Naive B cell (primary cell): Measurements from ENCODE around the gene SCYGR5. TPM values are rescaled to one million over a fixed set of nuclear protein-coding genes. Genes with fewer than 3 reads are reported as not detected.
A peak's percentile ranks its signal among the peaks of the same experiment; 100 is the strongest.
"Not testable (repeated sequence)": the region's sequence is repeated elsewhere in the genome, so short reads cannot be mapped to it uniquely, and the experiment has no call there.

ENCODE experiments used
- ATAC-seq, 2 donors: fragments of 150-1000 bp; cut with Tn5 transposase; 2 replicates each; pipeline ENCODE4 v1.10.0; 2021; ENCODE audit warnings: low read depth in 2 of 2, mild to moderate bottlenecking in 2 of 2, moderate library complexity in 2 of 2
- DNase-seq: peaks from one replicate; pipeline ENCODE4 v3.0.0; 2022
- H3K27ac Mint-ChIP-seq, 6 donors: one replicate each; pipeline ENCODE4 v1.8.0; 2020 to 2022; ENCODE audit warnings: mild to moderate bottlenecking in 6 of 6, mixed read lengths in 6 of 6, moderate library complexity in 5 of 6, inconsistent platforms in 2 of 6
- H3K27me3 Mint-ChIP-seq, 3 donors: one replicate each; pipeline ENCODE4 v1.8.0; 2021 to 2022; ENCODE audit warnings: mixed read lengths in 3 of 3, mild to moderate bottlenecking in 1 of 3
- H3K36me3 Mint-ChIP-seq, 2 donors: one replicate each; pipeline ENCODE4 v1.8.0; 2020 to 2022; ENCODE audit warnings: mixed read lengths in 2 of 2, inconsistent platforms in 1 of 2, mild to moderate bottlenecking in 1 of 2
- H3K4me1 Mint-ChIP-seq, 3 donors: one replicate each; pipeline ENCODE4 v1.8.0; 2020 to 2022; ENCODE audit warnings: mixed read lengths in 3 of 3, inconsistent platforms in 1 of 3, mild to moderate bottlenecking in 1 of 3, moderate library complexity in 1 of 3
- H3K4me3 Mint-ChIP-seq, 8 donors: one replicate each; pipeline ENCODE4 v1.8.0; 2020 to 2022; ENCODE audit warnings: mild to moderate bottlenecking in 8 of 8, mixed read lengths in 8 of 8, moderate library complexity in 8 of 8, inconsistent platforms in 2 of 8
- H3K9me3 Mint-ChIP-seq, 7 donors: one replicate each; pipeline ENCODE4 v1.8.0; 2020 to 2022; ENCODE audit warnings: mixed read lengths in 7 of 7, mild to moderate bottlenecking in 5 of 7, inconsistent platforms in 2 of 7, moderate library complexity in 1 of 7
- polyA plus RNA-seq, 6 donors: library from polyadenylated mRNA; unstranded; fragments of 300-500 nt; fragmentation: Illumina TruSeq; gene quantifications; one replicate each; pipeline ENCODE4 v1.2.3, GENCODE V29; 2021; ENCODE audit warnings: low read depth in 6 of 6

SCYGR5 gene
- polyA plus RNA-seq, 6 donors from 2014 or later, result not detected

DNA sequence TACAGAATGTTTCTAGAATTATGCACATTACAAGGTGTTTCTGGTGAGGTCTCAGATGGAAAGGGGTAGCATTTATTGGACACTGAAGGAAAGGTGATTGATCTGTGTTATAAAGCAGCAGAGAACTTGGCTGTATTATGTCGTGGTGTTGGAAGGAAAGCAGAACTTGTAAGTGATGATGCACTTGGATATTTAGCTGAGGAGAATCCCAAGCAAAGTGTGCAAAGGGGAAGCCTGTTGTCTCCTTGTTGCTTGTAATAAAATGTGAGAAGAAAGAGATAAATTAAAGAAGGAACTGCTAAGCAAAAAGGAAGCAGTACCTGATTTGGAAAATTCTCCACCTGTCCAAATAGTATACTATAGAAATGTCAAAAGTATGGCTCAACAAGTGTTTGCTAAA lies 12.2 kb upstream of the SCYGR5 start:
- DNase-seq, result no peak
- Mint-ChIP-seq H3K27me3 (peaks cover 10 to 17% (median 14%) of the 10 kb centered on the region in 3 donors), H3K4me1 (no peaks in the 10 kb centered on the region), H3K27ac (no peak overlapping the region), H3K4me3 (no peak overlapping the region), H3K9me3 (no peaks in the 10 kb centered on the region), H3K36me3 (no peaks in the 10 kb centered on the region)
- ATAC-seq, result no peak

DNA sequence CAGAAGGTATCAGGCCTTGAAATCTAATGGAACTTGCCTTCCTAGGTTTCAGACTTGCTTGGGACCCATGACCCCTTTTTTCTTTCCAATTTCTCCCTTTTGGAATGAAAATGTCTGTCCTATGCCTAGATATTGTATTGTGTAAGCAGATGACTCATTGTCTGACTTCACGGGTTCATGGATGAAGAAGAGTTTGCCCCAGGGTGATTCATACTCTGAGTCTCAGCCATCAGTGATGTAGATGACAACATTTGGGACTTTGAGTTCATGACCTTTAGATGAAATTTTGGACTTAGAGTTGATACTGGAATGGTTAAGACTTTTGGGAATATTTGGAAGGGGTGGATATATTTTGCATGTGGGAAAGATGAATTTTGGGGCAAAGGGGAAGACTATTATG lies 11.2 kb upstream of the SCYGR5 start:
- Mint-ChIP-seq H3K36me3 (no peaks in the 10 kb centered on the region), H3K9me3 (no peaks in the 10 kb centered on the region), H3K4me3 (no peak overlapping the region), H3K27ac (no peak overlapping the region), H3K27me3 (peaks cover 6 to 17% (median 16%) of the 10 kb centered on the region in 3 donors), H3K4me1 (no peaks in the 10 kb centered on the region)
- ATAC-seq (no peak), DNase-seq (no peak)

DNA sequence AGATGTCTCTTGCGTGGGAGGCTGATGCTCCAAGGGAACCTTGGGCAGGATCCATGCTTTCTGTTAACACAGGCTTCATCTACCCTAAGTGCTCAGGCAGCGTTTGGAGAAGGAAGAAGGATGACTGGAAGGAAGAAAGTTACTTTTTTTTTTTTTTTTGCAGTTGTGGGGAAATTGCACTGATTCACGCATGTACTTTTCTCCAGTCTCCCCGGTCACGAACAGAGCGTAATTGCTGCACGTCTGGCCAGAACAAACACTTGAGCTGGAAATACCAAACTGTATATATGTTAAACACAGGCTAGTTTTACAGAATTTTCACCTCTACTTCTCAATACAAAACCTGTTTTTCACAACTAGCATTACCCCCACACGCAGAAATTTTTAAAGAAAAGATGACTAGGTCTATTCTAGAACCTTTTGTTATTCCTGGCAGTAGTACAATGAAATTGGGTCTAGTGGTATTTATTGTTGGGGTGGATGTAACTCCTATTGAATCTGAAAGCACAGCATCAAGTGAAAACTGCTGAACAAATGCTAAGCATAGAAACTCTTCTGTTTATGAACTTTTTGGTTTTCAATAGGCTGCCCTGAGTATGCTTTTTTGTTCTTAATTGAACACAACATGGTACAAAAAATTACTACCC lies 9.3 kb upstream of the SCYGR5 start:
- DNase-seq, result no peak
- Mint-ChIP-seq H3K9me3 (no peaks in the 10 kb centered on the region), H3K4me3 (no peak overlapping the region), H3K4me1 (no peaks in the 10 kb centered on the region), H3K27me3 (peaks cover 11 to 17% (median 11%) of the 10 kb centered on the region in 3 donors), H3K27ac (no peak overlapping the region), H3K36me3 (no peaks in the 10 kb centered on the region)
- ATAC-seq, result no peak

DNA sequence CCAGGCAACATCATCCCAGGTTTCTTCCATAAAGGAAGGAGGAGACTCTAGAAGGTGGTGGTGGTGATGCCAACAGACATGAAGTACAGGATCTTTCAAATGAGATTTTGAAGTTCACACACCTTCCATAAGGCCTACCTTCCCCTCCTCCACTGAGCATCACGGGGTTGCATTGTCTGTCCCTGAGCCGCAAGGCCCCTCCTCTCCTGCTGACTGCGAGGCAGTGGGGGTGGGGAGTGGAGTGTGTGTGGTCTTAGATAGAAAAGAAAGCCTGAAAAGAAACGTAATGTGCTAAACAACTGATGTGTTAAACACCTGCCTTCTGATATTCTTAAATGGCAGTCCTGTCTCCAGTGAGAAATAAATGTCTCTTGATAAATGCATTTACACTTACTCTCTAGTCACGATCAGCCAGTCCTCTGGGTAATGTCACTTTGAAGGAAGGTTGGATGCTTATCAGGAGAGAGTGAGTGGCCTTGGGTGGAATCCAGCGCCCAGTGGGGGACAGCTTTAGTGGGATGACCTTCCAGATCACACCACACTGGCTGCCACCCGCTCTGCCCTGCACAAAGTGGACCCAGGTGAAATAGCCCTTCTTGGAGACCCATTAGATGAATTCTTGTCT lies 5.5 kb upstream of the SCYGR5 start:
- no peaks in the 10 kb centered on the region for H3K4me1 Mint-ChIP-seq
- no peaks in the 10 kb centered on the region for H3K36me3 Mint-ChIP-seq
- peak overlapping the region in 1 of 8 donors; percentile 14 for H3K4me3 Mint-ChIP-seq
- H3K9me3 Mint-ChIP-seq, result no peaks in the 10 kb centered on the region
- no peak overlapping the region for H3K27ac Mint-ChIP-seq
- no peak for ATAC-seq
- H3K27me3 Mint-ChIP-seq, result peaks cover 5 to 7% (median 6%) of the 10 kb centered on the region in 3 donors
- no peak for DNase-seq

DNA sequence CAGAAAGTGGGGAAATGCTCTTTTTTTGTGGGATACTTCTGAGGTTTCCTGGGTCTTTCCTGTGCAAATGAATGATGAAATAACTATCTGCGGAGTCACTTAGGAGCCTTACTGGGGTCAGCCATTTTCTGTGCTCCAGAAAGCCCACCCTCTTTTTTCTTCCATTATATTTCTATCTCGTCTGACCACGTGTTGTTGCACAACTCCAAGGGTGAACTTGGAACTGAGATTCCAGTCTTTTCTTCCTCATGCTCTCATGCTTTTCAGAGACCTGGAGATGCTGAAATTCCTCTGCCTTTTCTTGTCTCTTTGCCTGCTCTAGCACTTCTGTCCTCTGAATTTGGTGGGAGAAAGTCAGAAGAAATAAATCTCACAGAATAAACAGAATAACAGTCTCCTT lies 4.8 kb upstream of the SCYGR5 start:
- no peak overlapping the region for H3K4me3 Mint-ChIP-seq
- no peak for DNase-seq
- no peak for ATAC-seq
- H3K4me1 Mint-ChIP-seq, result no peaks in the 10 kb centered on the region
- H3K27ac Mint-ChIP-seq, result no peak overlapping the region
- no peaks in the 10 kb centered on the region for H3K36me3 Mint-ChIP-seq
- no peaks in the 10 kb centered on the region for H3K9me3 Mint-ChIP-seq
- peaks cover 5 to 7% (median 6%) of the 10 kb centered on the region in 3 donors for H3K27me3 Mint-ChIP-seq

DNA sequence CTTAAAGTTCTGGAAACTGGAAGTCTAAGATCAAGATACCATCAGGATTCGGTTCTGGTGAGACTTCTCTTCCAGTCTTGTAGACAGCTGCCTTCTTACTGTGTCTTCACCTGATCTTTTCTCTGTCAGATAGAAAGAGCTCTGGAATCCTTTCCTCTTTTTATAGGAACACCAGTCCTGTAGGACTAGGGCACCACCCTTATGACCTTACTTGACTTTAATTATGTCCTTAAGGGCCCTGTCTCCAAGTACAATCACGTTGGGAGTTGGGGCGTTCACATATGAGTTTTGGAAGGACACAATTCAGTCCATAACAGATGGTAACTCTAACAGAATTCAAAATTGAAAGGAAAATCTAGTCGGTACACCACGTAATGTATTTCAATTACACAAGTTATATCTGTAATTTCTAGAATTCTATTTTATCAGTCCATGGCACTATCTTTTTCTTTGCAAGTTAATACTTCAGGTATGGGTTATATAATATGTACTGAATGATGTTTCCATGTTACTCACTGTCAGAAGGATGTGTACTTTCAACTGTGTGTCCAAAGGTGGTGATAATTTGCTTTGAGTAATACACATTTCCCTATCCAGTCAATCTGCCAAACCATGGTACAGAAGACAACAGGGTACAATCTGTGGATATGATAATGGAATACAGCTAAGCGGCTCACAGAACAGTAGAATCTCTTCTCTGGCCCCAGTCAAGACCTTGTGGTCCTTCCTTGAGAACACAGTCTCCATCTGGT lies 1.2 kb upstream of the SCYGR5 start:
- Mint-ChIP-seq H3K4me1 (no peaks in the 10 kb centered on the region), H3K27me3 (peaks cover 0 to 18% (median 15%) of the 10 kb centered on the region in 3 donors), H3K27ac (peak overlapping the region in 1 of 6 donors; percentile 40), H3K4me3 (no peak overlapping the region), H3K9me3 (no peaks in the 10 kb centered on the region), H3K36me3 (no peaks in the 10 kb centered on the region)
- DNase-seq (no peak), ATAC-seq (no peak)

DNA sequence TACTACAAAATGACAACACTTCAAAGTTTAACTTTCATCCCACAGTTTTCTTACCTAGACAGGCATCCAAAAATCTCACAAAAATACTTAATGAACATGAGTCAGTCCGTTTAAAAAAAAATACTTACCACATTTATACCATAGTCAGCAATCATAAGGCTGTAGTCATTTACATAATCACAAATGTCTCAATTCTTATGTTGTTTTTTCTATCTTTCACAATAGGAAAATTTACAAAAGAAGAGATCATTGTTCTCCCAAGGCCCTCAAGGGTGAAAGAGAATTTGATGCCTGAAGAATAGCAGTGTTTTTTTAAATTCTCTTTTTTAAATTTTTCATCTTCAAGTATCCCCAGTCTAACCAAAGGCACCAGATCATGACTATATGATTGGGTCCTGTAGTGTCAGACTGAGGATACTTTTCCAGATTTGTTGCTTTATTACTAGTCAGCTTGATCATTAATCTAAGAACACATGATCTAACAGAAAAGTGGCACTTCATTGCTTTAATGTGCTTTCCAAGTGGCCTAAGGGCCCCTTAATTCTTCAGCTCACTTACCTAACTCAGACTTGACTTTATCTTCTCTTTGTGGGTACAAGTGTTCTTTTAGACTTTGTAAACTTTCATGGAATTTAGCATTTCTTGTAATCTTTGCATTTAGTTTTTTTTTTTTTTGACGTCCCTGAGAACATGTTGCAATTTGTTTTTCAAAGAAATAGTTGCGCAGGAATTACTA lies 4.7 kb downstream of the SCYGR5 start:
- H3K4me1 Mint-ChIP-seq, result no peaks in the 10 kb centered on the region
- H3K9me3 Mint-ChIP-seq, result peaks cover 0 to 4% (median 0%) of the 10 kb centered on the region in 7 donors
- H3K4me3 Mint-ChIP-seq, result no peak overlapping the region
- H3K36me3 Mint-ChIP-seq, result no peaks in the 10 kb centered on the region
- no peak for ATAC-seq
- DNase-seq, result no peak
- H3K27ac Mint-ChIP-seq, result no peak overlapping the region
- peaks cover 4 to 26% (median 18%) of the 10 kb centered on the region in 3 donors for H3K27me3 Mint-ChIP-seq

DNA sequence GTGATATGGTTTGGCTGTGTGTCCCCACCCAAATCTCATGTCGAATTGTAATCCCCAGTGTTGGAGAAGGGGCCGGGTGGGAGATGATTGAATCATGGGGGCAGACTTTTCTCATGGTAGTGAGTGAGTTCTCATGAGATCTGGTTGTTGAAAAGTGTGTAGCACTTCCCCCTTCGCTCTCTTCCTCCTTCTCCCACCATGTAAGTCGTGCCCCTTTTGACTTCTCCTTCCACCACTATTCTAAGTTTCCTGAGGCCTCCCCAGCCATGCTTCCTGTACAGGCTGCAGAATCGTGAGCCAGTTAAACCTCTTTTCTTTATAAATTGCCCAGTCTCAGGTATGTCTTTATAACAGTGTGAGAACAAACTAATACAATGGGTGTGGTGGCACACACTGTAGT lies 7.0 kb downstream of the SCYGR5 start:
- H3K27ac Mint-ChIP-seq, H3K36me3 Mint-ChIP-seq, H3K4me3 Mint-ChIP-seq, H3K4me1 Mint-ChIP-seq, H3K9me3 Mint-ChIP-seq, ATAC-seq, DNase-seq: not testable (repeated sequence)
- peaks cover 8 to 22% (median 9%) of the 10 kb centered on the region in 3 donors for H3K27me3 Mint-ChIP-seq

DNA sequence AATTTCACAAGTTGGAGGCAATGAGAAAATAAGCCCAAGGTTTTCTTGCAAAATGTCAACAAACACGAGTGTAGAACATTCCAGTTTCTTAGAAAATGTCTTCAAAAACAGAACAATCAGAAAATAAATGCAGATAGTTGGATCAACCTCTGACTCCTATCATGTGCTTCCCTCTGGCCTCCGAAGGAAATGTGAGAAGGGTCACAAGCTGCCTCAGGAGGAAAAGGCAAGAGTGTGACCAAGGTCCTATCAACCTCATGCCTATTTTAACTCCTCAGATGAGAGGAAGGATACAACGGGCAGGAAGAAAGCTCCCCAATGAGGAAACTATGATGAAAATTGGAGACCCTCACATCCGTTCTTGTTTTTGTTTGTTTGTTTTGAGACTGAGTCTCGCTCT lies 7.9 kb downstream of the SCYGR5 start:
- no peak overlapping the region for H3K27ac Mint-ChIP-seq

DNA sequence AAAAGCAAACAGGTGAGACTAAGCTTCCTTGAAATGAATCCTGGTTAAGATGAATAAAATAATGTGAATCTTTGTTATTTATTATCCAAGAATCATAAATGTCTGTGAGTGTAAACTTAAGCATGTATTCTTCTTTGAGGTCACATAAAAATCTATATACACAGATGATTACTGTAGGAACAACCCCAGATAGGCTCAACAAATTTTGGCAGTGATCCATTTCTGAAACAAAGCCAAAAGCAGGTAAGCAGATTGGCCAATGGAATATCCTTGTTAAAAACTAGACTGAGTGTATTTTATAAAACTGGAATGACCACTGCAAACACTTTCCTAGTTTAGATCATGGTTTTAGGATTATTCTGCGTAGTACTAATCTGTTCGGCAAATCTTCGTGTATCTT lies 11.3 kb downstream of the SCYGR5 start:
- peaks cover 0 to 9% (median 0%) of the 10 kb centered on the region in 7 donors for H3K9me3 Mint-ChIP-seq
- ATAC-seq (no peak), DNase-seq (no peak)
- H3K4me3 Mint-ChIP-seq, result no peak overlapping the region
- H3K36me3 Mint-ChIP-seq, result no peaks in the 10 kb centered on the region
- no peak overlapping the region for H3K27ac Mint-ChIP-seq
- H3K27me3 Mint-ChIP-seq, result peaks cover 0 to 8% (median 8%) of the 10 kb centered on the region in 3 donors
- H3K4me1 Mint-ChIP-seq, result no peaks in the 10 kb centered on the region

More for the DNA sequence above, 7.9 kb downstream of the SCYGR5 start:
- no peaks in the 10 kb centered on the region for H3K36me3 Mint-ChIP-seq
- peaks cover 0 to 9% (median 0%) of the 10 kb centered on the region in 7 donors for H3K9me3 Mint-ChIP-seq
- H3K4me1 Mint-ChIP-seq, result no peaks in the 10 kb centered on the region
- no peak overlapping the region for H3K4me3 Mint-ChIP-seq
- peaks cover 8 to 22% (median 9%) of the 10 kb centered on the region in 3 donors for H3K27me3 Mint-ChIP-seq
- DNase-seq (no peak), ATAC-seq (no peak)

DNA sequence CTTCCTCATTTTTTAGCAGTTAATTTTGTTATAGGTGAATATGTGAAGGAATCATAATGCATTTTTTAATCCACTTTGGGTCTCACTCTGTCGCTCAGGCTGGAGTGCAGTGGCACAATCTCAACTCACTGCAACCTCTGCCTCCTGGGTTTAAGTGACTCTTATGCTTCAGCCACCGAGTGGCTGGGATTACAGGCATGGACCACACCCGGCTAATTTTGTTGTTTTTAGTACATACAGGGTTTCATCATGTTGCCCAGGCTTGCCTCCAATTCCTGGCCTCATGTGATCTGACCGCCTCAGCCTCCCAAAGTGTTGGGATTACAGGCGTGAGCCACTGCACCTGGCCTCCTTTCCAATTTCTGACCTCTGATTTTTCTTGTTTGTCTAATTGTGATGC lies 17.7 kb downstream of the SCYGR5 start:
- H3K27me3 Mint-ChIP-seq, result peaks cover 16 to 24% (median 23%) of the 10 kb centered on the region in 3 donors
- H3K9me3 Mint-ChIP-seq, result peaks cover 0 to 2% (median 0%) of the 10 kb centered on the region in 7 donors
- H3K4me1 Mint-ChIP-seq, result no peaks in the 10 kb centered on the region

DNA sequence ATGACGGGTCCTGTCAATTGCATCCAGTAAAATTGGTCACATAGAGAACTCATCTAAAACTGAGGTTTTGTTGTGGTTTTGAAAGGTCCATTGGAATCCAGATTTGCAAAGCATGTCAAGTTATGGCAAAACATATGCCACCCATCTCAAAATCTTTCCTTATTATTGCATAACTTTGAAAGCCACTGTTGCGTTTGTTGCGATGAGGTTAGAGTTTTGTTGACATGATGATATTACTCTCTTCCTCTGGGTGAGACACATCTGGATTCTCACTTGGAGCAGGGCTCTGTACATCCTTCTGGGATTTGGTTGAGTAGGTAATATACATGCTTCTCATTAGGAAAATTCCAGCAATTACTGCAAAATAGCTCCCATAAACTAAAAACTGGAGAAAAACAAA lies 20.6 kb downstream of the SCYGR5 start:
- ATAC-seq (no peak), DNase-seq (no peak)
- Mint-ChIP-seq H3K4me3 (no peak overlapping the region), H3K27ac (no peak overlapping the region), H3K9me3 (no peaks in the 10 kb centered on the region), H3K4me1 (no peaks in the 10 kb centered on the region), H3K36me3 (no peaks in the 10 kb centered on the region), H3K27me3 (peaks cover 29 to 49% (median 36%) of the 10 kb centered on the region in 3 donors)

More for the DNA sequence above, 17.7 kb downstream of the SCYGR5 start:
- ATAC-seq (no peak), DNase-seq (no peak)
- Mint-ChIP-seq H3K4me3 (no peak overlapping the region), H3K27ac (no peak overlapping the region), H3K36me3 (no peaks in the 10 kb centered on the region)

DNA sequence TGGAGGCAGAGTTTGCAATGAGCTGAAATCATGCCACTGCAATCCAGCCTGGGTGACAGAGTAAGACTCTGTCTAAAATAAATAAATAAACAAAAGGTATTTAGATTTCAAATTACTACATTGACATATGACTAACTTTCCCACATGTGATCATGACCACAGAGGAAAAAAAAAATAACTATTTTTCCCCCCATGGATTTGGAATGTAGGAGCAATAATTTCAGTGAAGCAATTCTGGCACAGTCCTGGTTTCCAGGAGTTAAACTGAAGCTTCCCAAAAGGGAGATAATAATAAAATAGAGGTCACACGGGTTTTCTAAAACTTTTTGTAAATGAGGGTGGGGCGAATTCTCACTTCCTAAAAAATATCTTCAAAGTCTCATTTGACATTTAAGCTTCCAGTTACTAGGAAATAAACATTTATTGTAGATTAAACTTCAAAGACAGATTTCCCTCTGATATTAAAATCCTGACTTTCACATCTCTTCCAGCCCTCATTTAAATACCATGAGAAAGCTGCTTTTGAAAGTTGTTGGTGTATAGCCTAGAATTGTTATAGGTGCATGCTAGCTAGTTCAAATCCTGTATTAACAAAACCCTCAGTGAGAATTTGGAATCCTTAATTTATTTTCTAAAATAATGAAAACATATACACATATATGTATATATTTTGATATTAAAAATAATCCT lies 30.5 kb downstream of the SCYGR5 start:
- Mint-ChIP-seq H3K9me3 (peaks cover 0 to 5% (median 0%) of the 10 kb centered on the region in 7 donors), H3K4me3 (no peak overlapping the region), H3K4me1 (no peaks in the 10 kb centered on the region), H3K27me3 (peaks cover 0 to 11% (median 2%) of the 10 kb centered on the region in 3 donors), H3K36me3 (no peaks in the 10 kb centered on the region), H3K27ac (no peak overlapping the region)
- ATAC-seq (no peak), DNase-seq (no peak)
